MM.1S (cell line): ENCODE results near the gene CCDC126.

Experiments
- EZH2 ChIP-seq: fragments of 300-600 bp; sonication (generic); optimal IDR thresholded peaks from 2 replicates; pipeline ENCODE3; 2017; ENCODE audit warnings: low read depth, mild to moderate bottlenecking, antibody characterized with exemption, low read length, mixed read lengths
- TF ChIP-seq, protein P1 (sequence below): fragments of 300-600 bp; sonication (generic); IDR thresholded peaks from 2 replicates; pipeline ENCODE4 v1.5.1; 2016; ENCODE audit warnings: antibody characterized with exemption, low read length, mixed read lengths

DNA sequence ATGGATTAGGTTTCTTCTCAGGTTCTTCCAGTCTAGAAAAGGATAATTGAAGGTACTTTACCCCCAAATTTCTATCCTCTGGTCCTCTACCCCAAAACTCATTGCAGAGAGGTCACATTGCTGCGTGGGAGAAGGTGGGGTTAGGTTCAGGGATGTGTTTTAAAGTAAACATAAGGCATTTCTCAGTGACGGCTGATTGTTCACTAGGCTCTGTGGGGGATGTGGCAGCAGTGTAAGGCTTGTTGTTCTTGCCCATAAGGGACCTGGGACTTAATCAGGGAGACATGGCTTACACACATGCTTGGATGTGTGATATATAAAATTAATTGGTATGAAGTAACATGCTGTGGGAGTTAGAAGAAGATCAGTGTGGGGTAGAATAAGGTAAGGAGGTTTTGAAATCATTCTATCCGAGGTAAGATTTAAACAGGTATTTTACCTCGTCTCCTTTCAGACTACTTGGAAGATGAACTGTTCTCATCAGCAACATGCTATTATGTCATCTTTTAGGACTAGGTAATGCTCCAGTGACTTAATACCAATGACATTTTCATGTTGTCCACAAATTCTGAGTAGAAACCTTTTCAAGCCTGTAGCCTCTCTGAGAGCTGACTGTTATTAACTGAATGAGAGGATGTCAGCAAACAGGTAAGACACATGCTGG is 6.6 kb downstream of the CCDC126 start:
- TF ChIP-seq, protein P1, sequence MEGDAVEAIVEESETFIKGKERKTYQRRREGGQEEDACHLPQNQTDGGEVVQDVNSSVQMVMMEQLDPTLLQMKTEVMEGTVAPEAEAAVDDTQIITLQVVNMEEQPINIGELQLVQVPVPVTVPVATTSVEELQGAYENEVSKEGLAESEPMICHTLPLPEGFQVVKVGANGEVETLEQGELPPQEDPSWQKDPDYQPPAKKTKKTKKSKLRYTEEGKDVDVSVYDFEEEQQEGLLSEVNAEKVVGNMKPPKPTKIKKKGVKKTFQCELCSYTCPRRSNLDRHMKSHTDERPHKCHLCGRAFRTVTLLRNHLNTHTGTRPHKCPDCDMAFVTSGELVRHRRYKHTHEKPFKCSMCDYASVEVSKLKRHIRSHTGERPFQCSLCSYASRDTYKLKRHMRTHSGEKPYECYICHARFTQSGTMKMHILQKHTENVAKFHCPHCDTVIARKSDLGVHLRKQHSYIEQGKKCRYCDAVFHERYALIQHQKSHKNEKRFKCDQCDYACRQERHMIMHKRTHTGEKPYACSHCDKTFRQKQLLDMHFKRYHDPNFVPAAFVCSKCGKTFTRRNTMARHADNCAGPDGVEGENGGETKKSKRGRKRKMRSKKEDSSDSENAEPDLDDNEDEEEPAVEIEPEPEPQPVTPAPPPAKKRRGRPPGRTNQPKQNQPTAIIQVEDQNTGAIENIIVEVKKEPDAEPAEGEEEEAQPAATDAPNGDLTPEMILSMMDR = no peak
- TF ChIP-seq EZH2 = no peak
